ENCODE measurements around the gene VTI1A.
"Not testable (repeated sequence)": the region's sequence is repeated elsewhere in the genome, so short reads cannot be mapped to it uniquely, and the experiment has no call there.

VTI1A gene

DNA sequence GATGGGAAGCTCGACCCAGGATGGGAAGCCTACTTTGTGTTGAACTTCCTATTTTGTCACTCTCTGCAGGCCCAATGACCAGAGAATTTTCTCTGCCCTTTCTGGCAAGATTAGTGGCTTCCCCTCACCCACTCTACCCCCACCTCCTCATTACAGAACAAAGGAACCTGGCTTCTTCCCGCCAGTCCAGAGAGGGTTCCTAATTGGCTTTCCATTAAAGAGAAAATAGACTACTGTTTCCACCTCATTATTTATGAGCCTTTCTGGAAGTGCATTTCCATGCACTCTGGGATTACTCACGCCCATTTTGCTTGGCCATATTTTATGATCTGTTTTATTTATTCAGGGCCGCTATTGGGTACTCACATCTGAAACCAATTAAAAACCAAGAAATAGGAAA, 408.1 kb downstream of the VTI1A start:
- CTCF ChIA-PET = no interaction called here
- TF ChIP-seq, protein P1, sequence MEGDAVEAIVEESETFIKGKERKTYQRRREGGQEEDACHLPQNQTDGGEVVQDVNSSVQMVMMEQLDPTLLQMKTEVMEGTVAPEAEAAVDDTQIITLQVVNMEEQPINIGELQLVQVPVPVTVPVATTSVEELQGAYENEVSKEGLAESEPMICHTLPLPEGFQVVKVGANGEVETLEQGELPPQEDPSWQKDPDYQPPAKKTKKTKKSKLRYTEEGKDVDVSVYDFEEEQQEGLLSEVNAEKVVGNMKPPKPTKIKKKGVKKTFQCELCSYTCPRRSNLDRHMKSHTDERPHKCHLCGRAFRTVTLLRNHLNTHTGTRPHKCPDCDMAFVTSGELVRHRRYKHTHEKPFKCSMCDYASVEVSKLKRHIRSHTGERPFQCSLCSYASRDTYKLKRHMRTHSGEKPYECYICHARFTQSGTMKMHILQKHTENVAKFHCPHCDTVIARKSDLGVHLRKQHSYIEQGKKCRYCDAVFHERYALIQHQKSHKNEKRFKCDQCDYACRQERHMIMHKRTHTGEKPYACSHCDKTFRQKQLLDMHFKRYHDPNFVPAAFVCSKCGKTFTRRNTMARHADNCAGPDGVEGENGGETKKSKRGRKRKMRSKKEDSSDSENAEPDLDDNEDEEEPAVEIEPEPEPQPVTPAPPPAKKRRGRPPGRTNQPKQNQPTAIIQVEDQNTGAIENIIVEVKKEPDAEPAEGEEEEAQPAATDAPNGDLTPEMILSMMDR (IDR thresholded peaks at IDR 0.05; ENCODE audit: control extremely low read depth, extremely low read depth, low read depth, missing control alignments) = no peak
- POLR2A ChIA-PET = no interaction called here
- DNase-seq (ENCODE audit: extremely low spot score) = no peak

DNA sequence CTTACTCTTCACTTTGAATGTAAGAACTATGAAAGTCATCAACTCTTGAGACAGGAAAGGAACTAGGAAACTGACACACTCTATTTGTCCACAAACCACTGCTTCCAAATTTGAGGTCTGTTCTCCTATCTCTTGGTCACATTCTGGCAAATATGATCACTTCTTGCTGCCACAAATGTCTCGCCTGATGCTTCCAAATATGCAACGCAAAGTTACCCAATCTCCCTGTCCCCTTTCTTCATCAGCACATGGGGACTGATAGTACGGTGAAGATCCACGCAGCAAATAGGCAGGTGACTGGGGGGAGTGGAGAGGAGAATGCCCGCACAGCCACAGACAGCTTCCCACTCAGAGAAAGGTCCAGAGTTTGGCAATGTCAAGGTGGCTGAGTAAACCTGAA, 410.5 kb downstream of the VTI1A start:
- CTCF ChIA-PET = no interaction called here
- no peak for DNase-seq (ENCODE audit: extremely low spot score)
- POLR2A ChIA-PET = no interaction called here
- TF ChIP-seq, protein P1 (IDR thresholded peaks at IDR 0.05; ENCODE audit: control extremely low read depth, extremely low read depth, low read depth, missing control alignments) = no peak

DNA sequence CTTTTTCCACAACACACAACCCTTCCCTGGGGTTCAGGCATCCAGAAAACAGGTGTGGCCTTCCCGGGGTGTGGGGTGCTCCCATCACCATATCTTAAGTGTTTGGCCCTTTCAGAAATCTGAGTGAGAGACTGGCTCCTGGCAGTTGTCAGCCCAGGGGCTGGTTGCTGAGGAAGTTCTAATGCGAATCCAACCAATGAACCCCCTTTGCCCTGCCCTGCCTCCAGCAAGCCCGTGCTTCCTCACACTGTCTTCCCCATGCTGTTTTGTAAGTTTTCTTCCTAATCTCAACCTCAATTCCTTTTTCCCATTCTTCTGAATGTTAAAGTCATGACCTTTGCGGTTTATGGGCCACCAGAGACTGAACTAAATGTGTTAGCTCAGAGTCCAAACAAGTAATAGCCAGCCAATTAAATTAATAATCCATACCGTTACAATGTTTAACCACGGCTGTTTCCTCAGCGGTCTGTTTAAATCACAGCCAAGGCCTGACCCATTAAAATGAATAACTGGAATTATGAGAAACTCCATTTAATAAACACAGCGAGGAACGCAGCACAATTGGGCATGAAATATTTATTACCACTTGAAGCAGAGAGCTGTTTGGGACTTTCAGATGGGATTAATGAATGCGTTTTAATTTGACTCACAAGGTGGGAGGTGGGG, 412.1 kb downstream of the VTI1A start:
- ChIA-PET CTCF (no interaction called here), POLR2A (no interaction called here)
- no peak for DNase-seq (ENCODE audit: extremely low spot score)
- TF ChIP-seq, protein P1 (IDR thresholded peaks at IDR 0.05; ENCODE audit: control extremely low read depth, extremely low read depth, low read depth, missing control alignments) = no peak

GRCh38 chr10:112859793-112860192, 412.8 kb downstream of the VTI1A start:
- TF ChIP-seq, protein P1 (IDR thresholded peaks at IDR 0.05; ENCODE audit: control extremely low read depth, extremely low read depth, low read depth, missing control alignments) = no peak
- CTCF ChIA-PET = no interaction called here
- POLR2A ChIA-PET = no interaction called here
- no peak for DNase-seq (ENCODE audit: extremely low spot score)

- CTCF ChIA-PET = interaction anchor here (1.0 kb wide), 1 partner anchor 30 kb away, joined by 3 read pairs; no protein-coding TSS in a partner anchor
- POLR2A ChIA-PET = not testable (repeated sequence)
Observed at GRCh38 chr10:112863461-112863860, 416.4 kb downstream of the VTI1A start.

More at GRCh38 chr10:112863461-112863860, 416.4 kb downstream of the VTI1A start:
- not testable (repeated sequence) for DNase-seq (ENCODE audit: extremely low spot score)
